Measurements from ENCODE around the gene WDR27. TPM values are rescaled to one million over a fixed set of nuclear protein-coding genes. Genes with fewer than 3 reads are reported as not detected.
"Not testable (repeated sequence)": the region's sequence is repeated elsewhere in the genome, so short reads cannot be mapped to it uniquely, and the experiment has no call there.

WDR27 gene
- polyA plus RNA-seq, 1 donor from 2014 or later = 35.8 TPM

DNA sequence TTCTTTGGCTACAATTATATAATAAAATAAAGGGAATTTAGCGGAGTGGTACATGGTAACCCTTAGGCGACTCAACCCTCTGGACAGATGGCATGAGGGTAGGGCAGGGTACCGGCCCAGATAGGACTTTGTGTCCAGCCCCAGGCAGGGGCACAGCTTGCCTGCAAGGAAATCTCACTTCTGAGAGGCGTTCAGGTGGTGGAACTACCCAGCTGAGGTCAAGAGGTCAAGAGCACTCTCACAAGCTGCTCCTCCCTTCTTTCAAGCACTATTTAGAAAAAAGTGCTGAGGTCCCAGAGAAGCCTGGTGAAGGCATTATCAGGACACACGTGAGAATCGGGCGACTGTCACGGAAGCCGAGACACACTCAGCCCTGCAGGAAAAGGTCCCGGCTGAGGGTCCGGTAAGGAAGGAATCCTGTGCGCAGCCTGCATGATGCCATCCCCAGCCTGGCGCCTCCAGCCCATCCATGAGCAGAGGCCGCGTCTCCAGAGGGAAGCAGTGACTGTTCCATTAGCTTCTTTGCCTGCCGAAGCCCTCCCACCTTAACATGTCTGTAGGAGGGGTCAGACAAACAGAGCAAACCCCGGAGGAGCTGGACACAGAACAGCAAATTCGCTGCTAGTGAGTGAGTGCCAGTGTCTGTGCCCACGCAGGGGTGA lies 54.8 kb downstream of the WDR27 start:
- Histone ChIP-seq H3K27ac (ENCODE audit: low read length) (no peak overlapping the region), H3K9me2 (ENCODE audit: insufficient read depth, low read length) (no peaks in the 10 kb centered on the region), H3K4me3 (ENCODE audit: low read length) (no peak overlapping the region), H3K9ac (ENCODE audit: low read length) (no peak overlapping the region), H3F3A (ENCODE audit: insufficient read depth, low read length, poor library complexity, severe bottlenecking) (no peaks in the 10 kb centered on the region), H4K20me1 (ENCODE audit: insufficient read depth) (no peaks in the 10 kb centered on the region), H3K27me3 (ENCODE audit: insufficient read depth, low read depth, low read length) (no peaks in the 10 kb centered on the region), H3K79me2 (replicated peaks; ENCODE audit: insufficient read depth, low read length) (no peaks in the 10 kb centered on the region), H3K4me2 (ENCODE audit: low read length) (no peak overlapping the region), H3K36me3 (ENCODE audit: insufficient read depth, low read length) (no peaks in the 10 kb centered on the region), H3K9me3 (ENCODE audit: low read length) (no peaks in the 10 kb centered on the region), H2AFZ (ENCODE audit: low read depth, low read length) (no peak overlapping the region)
- TF ChIP-seq, protein P1, sequence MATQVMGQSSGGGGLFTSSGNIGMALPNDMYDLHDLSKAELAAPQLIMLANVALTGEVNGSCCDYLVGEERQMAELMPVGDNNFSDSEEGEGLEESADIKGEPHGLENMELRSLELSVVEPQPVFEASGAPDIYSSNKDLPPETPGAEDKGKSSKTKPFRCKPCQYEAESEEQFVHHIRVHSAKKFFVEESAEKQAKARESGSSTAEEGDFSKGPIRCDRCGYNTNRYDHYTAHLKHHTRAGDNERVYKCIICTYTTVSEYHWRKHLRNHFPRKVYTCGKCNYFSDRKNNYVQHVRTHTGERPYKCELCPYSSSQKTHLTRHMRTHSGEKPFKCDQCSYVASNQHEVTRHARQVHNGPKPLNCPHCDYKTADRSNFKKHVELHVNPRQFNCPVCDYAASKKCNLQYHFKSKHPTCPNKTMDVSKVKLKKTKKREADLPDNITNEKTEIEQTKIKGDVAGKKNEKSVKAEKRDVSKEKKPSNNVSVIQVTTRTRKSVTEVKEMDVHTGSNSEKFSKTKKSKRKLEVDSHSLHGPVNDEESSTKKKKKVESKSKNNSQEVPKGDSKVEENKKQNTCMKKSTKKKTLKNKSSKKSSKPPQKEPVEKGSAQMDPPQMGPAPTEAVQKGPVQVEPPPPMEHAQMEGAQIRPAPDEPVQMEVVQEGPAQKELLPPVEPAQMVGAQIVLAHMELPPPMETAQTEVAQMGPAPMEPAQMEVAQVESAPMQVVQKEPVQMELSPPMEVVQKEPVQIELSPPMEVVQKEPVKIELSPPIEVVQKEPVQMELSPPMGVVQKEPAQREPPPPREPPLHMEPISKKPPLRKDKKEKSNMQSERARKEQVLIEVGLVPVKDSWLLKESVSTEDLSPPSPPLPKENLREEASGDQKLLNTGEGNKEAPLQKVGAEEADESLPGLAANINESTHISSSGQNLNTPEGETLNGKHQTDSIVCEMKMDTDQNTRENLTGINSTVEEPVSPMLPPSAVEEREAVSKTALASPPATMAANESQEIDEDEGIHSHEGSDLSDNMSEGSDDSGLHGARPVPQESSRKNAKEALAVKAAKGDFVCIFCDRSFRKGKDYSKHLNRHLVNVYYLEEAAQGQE (IDR thresholded peaks at IDR 0.05; ENCODE audit: borderline replicate concordance) = no peak
- no peak for TF ChIP-seq SMC3 (conservative IDR thresholded peaks at IDR 0.05; ENCODE audit: poor library complexity)
- TF ChIP-seq EZH2 (IDR thresholded peaks at IDR 0.05; ENCODE audit: borderline replicate concordance, insufficient read depth, low read length, poor library complexity, severe bottlenecking) = no peak
- TF ChIP-seq MXI1 (conservative IDR thresholded peaks at IDR 0.05; ENCODE audit: poor library complexity, severe bottlenecking) = no peak
- no peak for TF ChIP-seq TAF1 (IDR thresholded peaks at IDR 0.05; ENCODE audit: low read depth)
- no peak for TF ChIP-seq EP300 (conservative IDR thresholded peaks at IDR 0.05; ENCODE audit: poor library complexity, severe bottlenecking)
- TF ChIP-seq, protein P2, sequence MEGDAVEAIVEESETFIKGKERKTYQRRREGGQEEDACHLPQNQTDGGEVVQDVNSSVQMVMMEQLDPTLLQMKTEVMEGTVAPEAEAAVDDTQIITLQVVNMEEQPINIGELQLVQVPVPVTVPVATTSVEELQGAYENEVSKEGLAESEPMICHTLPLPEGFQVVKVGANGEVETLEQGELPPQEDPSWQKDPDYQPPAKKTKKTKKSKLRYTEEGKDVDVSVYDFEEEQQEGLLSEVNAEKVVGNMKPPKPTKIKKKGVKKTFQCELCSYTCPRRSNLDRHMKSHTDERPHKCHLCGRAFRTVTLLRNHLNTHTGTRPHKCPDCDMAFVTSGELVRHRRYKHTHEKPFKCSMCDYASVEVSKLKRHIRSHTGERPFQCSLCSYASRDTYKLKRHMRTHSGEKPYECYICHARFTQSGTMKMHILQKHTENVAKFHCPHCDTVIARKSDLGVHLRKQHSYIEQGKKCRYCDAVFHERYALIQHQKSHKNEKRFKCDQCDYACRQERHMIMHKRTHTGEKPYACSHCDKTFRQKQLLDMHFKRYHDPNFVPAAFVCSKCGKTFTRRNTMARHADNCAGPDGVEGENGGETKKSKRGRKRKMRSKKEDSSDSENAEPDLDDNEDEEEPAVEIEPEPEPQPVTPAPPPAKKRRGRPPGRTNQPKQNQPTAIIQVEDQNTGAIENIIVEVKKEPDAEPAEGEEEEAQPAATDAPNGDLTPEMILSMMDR (IDR thresholded peaks at IDR 0.05; ENCODE audit: poor library complexity, severe bottlenecking) = no peak
- TF ChIP-seq POLR2AphosphoS5 (IDR thresholded peaks at IDR 0.05) = no peak
- TF ChIP-seq RAD21 (conservative IDR thresholded peaks at IDR 0.05) = no peak

DNA sequence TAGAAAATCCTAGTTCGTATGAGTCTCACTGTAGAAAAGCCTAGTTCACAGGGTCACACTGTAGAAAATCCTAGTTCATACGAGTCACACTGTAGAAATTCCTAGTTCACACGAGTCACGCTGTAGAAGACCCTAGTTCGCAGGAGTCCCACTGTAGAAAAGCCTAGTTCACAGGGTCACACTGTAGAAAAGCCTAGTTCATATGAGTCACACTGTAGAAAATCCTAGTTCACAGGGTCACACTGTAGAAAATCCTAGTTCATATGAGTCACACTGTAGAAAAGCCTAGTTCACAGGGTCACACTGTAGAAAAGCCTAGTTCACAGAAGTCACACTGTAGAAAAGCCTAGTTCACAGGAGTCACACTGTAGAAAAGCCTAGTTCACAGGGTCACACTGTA lies 56.4 kb downstream of the WDR27 start:
- H2AFZ ChIP-seq (ENCODE audit: low read depth, low read length); H3K27ac ChIP-seq (ENCODE audit: low read length); H3K9ac ChIP-seq (ENCODE audit: low read length): not testable (repeated sequence)

More for the DNA sequence above, 56.4 kb downstream of the WDR27 start:
- not testable (repeated sequence) for H3K36me3 ChIP-seq (ENCODE audit: insufficient read depth, low read length); H3K9me2 ChIP-seq (ENCODE audit: insufficient read depth, low read length); H4K20me1 ChIP-seq (ENCODE audit: insufficient read depth); H3K9me3 ChIP-seq (ENCODE audit: low read length); H3K4me3 ChIP-seq (ENCODE audit: low read length); H3K27me3 ChIP-seq (ENCODE audit: insufficient read depth, low read depth, low read length); H3K4me2 ChIP-seq (ENCODE audit: low read length); H3K79me2 ChIP-seq (replicated peaks; ENCODE audit: insufficient read depth, low read length); H3F3A ChIP-seq (ENCODE audit: insufficient read depth, low read length, poor library complexity, severe bottlenecking)

Data from neural cell (in vitro differentiated cells).